ENCODE data around the gene FAM3C. TPM values are rescaled to one million over a fixed set of nuclear protein-coding genes. Genes with fewer than 3 reads are reported as not detected.

Gene FAM3C
- total RNA-seq, 1 donor from 2014 or later, result 42.0 TPM

DNA sequence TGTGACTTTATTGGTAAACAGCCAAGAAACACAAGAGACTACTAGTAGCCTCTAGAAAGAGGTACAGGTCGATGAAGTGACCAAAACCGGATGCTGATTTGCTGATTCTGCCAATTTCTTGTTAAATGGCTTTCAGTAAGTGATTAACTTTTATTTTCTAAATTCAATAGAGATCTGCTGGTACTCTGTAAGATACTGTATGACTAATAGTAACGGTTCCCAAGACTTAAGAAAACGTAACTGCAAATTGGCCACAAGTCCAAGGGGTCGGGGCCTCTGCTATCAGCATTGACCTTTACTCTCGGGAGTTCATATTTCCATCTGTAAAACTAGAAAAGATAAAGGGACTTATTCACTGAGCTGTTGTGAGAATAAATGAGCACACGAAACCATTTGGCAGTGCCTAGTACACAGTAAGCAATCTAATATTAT lies 1.4 kb downstream of the FAM3C start:
- Mint-ChIP-seq H3K4me3 (ENCODE audit: unreplicated experiment) (peak overlapping the region; percentile 26), H3K4me1 (ENCODE audit: unreplicated experiment) (peaks cover 13% of the 10 kb centered on the region), H3K9me3 (ENCODE audit: unreplicated experiment) (peaks cover 4% of the 10 kb centered on the region), H3K27ac (ENCODE audit: unreplicated experiment) (no peak overlapping the region), H3K36me3 (ENCODE audit: unreplicated experiment) (peaks cover 7% of the 10 kb centered on the region), H3K27me3 (ENCODE audit: unreplicated experiment) (no peaks in the 10 kb centered on the region)
- TF ChIP-seq, protein P1, sequence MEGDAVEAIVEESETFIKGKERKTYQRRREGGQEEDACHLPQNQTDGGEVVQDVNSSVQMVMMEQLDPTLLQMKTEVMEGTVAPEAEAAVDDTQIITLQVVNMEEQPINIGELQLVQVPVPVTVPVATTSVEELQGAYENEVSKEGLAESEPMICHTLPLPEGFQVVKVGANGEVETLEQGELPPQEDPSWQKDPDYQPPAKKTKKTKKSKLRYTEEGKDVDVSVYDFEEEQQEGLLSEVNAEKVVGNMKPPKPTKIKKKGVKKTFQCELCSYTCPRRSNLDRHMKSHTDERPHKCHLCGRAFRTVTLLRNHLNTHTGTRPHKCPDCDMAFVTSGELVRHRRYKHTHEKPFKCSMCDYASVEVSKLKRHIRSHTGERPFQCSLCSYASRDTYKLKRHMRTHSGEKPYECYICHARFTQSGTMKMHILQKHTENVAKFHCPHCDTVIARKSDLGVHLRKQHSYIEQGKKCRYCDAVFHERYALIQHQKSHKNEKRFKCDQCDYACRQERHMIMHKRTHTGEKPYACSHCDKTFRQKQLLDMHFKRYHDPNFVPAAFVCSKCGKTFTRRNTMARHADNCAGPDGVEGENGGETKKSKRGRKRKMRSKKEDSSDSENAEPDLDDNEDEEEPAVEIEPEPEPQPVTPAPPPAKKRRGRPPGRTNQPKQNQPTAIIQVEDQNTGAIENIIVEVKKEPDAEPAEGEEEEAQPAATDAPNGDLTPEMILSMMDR (IDR thresholded peaks at IDR 0.05), result no peak
- DNase-seq (ENCODE audit: extremely low spot score, unreplicated experiment), result no peak

DNA sequence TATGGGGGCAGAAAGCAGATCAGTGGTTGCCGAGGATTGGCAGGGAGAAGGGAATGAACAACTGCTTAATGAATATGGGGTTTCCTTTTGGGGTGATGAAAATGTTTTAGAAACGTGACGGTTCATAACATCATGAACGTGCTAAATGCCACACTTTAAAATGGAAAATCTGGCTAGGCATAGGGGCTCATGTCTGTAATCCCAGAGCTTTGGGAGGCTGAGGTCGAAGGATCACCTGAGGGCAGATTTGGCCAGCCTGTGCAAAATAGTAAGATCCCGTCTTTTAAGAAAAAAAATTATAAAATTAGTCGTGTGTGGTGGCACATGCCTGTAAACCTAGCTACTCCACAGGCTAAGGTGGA lies 3.1 kb downstream of the FAM3C start:
- no peak overlapping the region for H3K27ac Mint-ChIP-seq (ENCODE audit: unreplicated experiment)
- peaks cover 19% of the 10 kb centered on the region for H3K4me1 Mint-ChIP-seq (ENCODE audit: unreplicated experiment)
- no peak overlapping the region for H3K4me3 Mint-ChIP-seq (ENCODE audit: unreplicated experiment)
- DNase-seq (ENCODE audit: extremely low spot score, unreplicated experiment), result no peak
- TF ChIP-seq, protein P1 (IDR thresholded peaks at IDR 0.05), result no peak
- H3K27me3 Mint-ChIP-seq (ENCODE audit: unreplicated experiment), result no peaks in the 10 kb centered on the region
- H3K36me3 Mint-ChIP-seq (ENCODE audit: unreplicated experiment), result peaks cover 7% of the 10 kb centered on the region
- peaks cover 4% of the 10 kb centered on the region for H3K9me3 Mint-ChIP-seq (ENCODE audit: unreplicated experiment)

DNA sequence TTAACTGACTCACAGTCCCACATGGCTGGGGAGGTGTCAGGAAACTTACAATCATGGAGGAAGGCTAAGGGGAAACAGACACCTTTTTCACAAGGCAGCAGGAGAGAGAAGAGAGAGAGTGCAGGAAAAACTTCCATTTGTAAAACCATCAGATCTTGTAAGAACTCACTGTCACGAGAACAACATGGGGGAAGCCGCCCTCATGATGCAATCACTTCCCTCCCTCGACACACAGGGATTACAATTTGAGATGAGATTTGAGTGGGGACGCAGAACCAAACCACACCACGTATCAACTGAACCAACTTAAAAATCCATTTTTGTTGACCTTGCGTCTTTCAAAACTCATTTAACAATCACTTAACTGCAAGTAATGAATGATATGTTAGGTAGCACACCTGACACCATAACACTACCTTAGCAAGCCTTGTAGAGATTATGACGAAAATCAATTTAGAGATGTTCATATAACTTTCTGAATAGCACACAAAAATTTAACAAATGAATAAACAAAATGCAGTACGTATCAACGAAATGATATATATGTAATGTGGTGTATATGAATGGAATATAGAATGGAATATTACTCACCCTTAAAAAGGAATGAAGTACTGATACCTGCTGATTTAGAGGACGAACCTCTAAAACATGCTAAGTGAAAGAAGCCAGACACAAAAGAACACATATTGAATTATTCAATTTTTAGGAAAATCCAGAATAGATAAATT lies 3.7 kb downstream of the FAM3C start:
- H3K4me1 Mint-ChIP-seq (ENCODE audit: unreplicated experiment), result peaks cover 21% of the 10 kb centered on the region
- H3K36me3 Mint-ChIP-seq (ENCODE audit: unreplicated experiment), result peaks cover 7% of the 10 kb centered on the region
- TF ChIP-seq, protein P1 (IDR thresholded peaks at IDR 0.05), result no peak
- no peaks in the 10 kb centered on the region for H3K27me3 Mint-ChIP-seq (ENCODE audit: unreplicated experiment)
- no peak overlapping the region for H3K4me3 Mint-ChIP-seq (ENCODE audit: unreplicated experiment)
- H3K27ac Mint-ChIP-seq (ENCODE audit: unreplicated experiment), result no peak overlapping the region
- H3K9me3 Mint-ChIP-seq (ENCODE audit: unreplicated experiment), result peaks cover 4% of the 10 kb centered on the region
- no peak for DNase-seq (ENCODE audit: extremely low spot score, unreplicated experiment)

GRCh38 chr7:121391686-121392085 lies 4.4 kb downstream of the FAM3C start:
- no peak for DNase-seq (ENCODE audit: extremely low spot score, unreplicated experiment)
- TF ChIP-seq, protein P1 (IDR thresholded peaks at IDR 0.05), result no peak
- peaks cover 25% of the 10 kb centered on the region for H3K4me1 Mint-ChIP-seq (ENCODE audit: unreplicated experiment)
- H3K27ac Mint-ChIP-seq (ENCODE audit: unreplicated experiment), result no peak overlapping the region
- H3K9me3 Mint-ChIP-seq (ENCODE audit: unreplicated experiment), result peaks cover 4% of the 10 kb centered on the region
- no peaks in the 10 kb centered on the region for H3K27me3 Mint-ChIP-seq (ENCODE audit: unreplicated experiment)
- no peak overlapping the region for H3K4me3 Mint-ChIP-seq (ENCODE audit: unreplicated experiment)
- H3K36me3 Mint-ChIP-seq (ENCODE audit: unreplicated experiment), result peaks cover 7% of the 10 kb centered on the region

GRCh38 chr7:121390617-121391016 lies 5.5 kb downstream of the FAM3C start:
- H3K9me3 Mint-ChIP-seq (ENCODE audit: unreplicated experiment), result peaks cover 4% of the 10 kb centered on the region
- DNase-seq (ENCODE audit: extremely low spot score, unreplicated experiment), result no peak
- H3K4me3 Mint-ChIP-seq (ENCODE audit: unreplicated experiment), result no peak overlapping the region
- H3K27me3 Mint-ChIP-seq (ENCODE audit: unreplicated experiment), result no peaks in the 10 kb centered on the region
- TF ChIP-seq, protein P1 (IDR thresholded peaks at IDR 0.05), result no peak
- H3K36me3 Mint-ChIP-seq (ENCODE audit: unreplicated experiment), result peaks cover 7% of the 10 kb centered on the region
- H3K4me1 Mint-ChIP-seq (ENCODE audit: unreplicated experiment), result peaks cover 34% of the 10 kb centered on the region
- no peak overlapping the region for H3K27ac Mint-ChIP-seq (ENCODE audit: unreplicated experiment)
